Astrocyte of the spinal cord (primary cell): Measurements from ENCODE around the gene COL26A1.

Experiments
- DNase-seq: peaks from one replicate; pipeline ENCODE4 v3.0.0; 2011; ENCODE audit warnings: low read depth, low spot score
- H3K4me3 ChIP-seq: 2 replicates; pipeline ENCODE4 v1.5.1; 2011; ENCODE audit warnings: low read depth, mild to moderate bottlenecking, low read length, moderate library complexity
- in situ Hi-C: cut with HindIII; loops from 2 replicates; pipeline ENCODE4 v1.10.0; 2017; ENCODE audit warnings: low sequenced_read_pairs
- TF ChIP-seq, protein P1 (sequence below): IDR thresholded peaks from 2 replicates; pipeline ENCODE4 v1.5.1; 2012; ENCODE audit warnings: low read depth, mild to moderate bottlenecking, low read length, inconsistent platforms

The COL26A1 gene

DNA sequence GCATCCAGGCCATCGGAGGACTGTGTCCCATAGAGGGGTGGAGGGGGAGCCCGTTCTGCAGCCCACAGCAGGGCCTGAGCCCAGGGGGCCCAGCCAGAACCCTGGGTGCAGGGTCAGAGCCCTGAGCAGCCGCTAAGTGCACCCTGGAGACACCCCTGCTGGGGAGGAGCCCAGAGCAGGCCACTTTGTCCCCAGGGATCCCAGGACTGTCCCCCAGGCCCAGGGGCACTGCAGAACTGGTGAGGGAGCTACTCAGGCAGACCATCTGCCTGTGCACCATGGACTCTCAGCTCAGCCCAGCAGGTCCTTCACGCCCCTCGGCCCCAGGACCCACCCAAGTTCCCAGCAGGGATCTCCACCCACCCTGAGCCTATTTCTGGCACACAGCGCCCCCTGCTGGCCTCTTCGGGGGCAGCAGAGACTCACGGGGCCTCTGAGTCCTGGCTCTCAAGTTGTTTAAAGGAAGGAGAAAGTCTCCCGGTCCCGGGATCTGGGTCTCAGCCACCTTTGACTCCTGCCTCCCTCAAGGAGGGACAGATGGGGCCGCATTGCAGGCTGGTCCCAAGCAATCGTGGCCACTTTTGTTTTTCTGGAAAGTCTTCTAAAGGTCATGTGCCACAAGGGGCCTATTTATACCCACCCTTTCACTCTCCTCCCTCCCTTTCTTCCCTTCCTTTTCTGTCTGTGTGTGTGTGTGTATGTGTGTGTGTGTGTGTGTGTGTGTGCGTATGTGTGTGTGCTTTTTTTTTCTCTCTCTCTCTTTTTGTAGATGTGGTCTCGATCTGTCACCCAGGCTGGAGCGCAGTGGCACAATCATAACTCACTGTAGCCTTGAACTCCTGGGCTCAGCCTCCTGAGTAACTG lies 176.2 kb downstream of the COL26A1 start:
- no peak overlapping the region for H3K4me3 ChIP-seq
- peak; percentile 34 for DNase-seq
- TF ChIP-seq, protein P1, sequence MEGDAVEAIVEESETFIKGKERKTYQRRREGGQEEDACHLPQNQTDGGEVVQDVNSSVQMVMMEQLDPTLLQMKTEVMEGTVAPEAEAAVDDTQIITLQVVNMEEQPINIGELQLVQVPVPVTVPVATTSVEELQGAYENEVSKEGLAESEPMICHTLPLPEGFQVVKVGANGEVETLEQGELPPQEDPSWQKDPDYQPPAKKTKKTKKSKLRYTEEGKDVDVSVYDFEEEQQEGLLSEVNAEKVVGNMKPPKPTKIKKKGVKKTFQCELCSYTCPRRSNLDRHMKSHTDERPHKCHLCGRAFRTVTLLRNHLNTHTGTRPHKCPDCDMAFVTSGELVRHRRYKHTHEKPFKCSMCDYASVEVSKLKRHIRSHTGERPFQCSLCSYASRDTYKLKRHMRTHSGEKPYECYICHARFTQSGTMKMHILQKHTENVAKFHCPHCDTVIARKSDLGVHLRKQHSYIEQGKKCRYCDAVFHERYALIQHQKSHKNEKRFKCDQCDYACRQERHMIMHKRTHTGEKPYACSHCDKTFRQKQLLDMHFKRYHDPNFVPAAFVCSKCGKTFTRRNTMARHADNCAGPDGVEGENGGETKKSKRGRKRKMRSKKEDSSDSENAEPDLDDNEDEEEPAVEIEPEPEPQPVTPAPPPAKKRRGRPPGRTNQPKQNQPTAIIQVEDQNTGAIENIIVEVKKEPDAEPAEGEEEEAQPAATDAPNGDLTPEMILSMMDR, result peak; percentile 94
- in situ Hi-C loops, result no loop called here

DNA sequence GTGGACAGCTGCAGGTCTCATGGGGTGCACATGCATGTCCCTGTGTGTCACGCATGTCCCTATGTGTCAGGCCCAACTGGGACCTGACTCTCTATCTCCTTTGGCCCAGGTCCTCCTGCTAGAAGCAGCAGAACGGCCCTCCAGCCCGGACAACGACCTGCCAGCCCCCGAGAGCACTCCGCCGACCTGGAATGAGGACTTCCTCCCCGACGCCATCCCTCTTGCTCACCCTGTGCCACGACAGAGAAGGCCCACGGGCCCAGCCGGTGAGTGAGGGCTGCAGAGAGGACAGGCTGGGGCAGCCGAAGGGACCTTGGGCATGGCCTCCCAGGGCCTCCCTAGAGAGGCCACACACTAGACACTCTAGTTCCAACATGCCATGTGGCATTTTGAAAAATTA lies 177.1 kb downstream of the COL26A1 start:
- TF ChIP-seq, protein P1, result no peak
- DNase-seq, result no peak
- no peak overlapping the region for H3K4me3 ChIP-seq
- in situ Hi-C loops, result no loop called here

DNA sequence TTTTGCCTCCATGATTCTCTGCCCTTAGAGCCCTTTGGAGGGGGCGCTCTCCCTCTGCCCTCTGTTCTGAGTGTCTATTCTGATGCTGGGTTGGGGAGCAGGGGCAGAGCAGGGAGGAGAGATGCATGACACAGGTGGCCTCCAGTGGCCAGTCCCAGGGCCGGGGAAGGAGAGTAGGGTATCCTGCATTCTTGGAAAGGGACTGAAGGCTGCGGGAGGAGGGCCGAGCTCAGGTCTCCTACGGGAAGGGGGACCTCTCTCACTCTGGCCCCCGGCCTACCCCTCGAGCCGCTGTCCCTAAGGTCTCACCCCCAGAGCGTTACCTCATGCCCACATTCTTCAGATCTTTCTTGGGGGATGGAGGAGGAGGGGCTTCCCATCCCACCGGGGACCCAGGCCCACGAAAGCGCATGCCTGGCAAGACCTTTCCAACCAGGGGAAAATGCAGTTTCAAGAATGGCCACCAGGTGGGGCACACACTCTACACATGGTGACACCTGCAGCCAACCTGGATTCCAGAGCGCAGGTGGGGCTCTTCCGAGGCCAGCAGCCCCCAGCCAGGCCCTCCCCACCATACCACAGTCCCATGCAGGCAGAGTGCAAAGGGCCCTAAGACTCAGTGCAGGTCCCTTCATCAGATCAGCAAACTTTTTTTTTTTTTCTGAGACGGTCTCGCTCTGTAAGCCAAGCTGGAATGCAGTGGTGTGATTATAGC lies 180.0 kb downstream of the COL26A1 start:
- no peak overlapping the region for H3K4me3 ChIP-seq
- DNase-seq, result peak; percentile 30
- in situ Hi-C loops, result no loop called here
- TF ChIP-seq, protein P1, result peak; percentile 84

GRCh38 chr7:101543242-101543766 lies 180.6 kb downstream of the COL26A1 start:
- H3K4me3 ChIP-seq, result no peak overlapping the region
- in situ Hi-C loops, result no loop called here
- DNase-seq, result no peak
- TF ChIP-seq, protein P1, result no peak

GRCh38 chr7:101543846-101544245 lies 181.2 kb downstream of the COL26A1 start:
- TF ChIP-seq, protein P1, result no peak
- DNase-seq, result no peak
- in situ Hi-C loops, result no loop called here
- no peak overlapping the region for H3K4me3 ChIP-seq

DNA sequence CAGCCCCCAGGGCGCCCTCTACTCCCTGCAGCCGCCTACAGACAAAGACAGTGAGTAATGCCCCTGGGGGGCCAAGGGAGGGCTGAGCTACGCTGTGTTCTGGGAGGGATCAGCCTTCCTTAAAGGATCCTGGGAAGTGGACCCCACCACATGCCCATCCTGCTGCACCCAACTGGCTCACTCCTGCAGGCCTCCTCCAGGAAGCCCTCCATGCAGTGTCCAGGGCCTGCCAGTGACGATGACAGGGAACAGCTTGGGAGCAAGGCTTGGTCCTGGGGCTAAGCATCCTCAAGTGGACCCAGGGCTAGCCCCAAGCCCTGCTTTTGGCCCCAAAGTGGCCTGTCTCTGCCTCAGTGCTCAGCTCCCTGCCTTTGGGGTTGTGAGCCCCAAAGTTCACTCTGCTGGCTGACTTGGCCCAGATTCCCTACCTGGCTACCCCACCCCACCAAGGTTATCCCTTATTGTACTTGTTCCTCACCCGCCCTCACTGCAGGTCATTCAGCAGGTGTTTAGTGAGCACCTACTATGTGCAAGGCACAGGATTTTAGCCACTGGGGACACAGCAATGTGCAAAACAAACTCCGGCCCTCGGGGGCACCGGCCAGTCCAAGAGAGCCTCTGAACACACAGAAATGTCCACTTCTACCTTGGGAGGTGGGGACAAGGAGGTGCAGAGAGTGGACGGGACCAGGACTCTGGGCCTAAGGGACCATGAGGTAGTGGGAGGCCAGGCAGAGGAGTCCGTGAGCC lies 182.9 kb downstream of the COL26A1 start:
- no peak overlapping the region for H3K4me3 ChIP-seq
- no peak for DNase-seq
- in situ Hi-C loops, result no loop called here
- TF ChIP-seq, protein P1, result no peak
